ENCODE data around the gene ADAMTS20. TPM values are rescaled to one million over a fixed set of nuclear protein-coding genes. Genes with fewer than 3 reads are reported as not detected.

Gene ADAMTS20
- total RNA-seq, 1 experiment from 2014 or later = 0.17 TPM

DNA sequence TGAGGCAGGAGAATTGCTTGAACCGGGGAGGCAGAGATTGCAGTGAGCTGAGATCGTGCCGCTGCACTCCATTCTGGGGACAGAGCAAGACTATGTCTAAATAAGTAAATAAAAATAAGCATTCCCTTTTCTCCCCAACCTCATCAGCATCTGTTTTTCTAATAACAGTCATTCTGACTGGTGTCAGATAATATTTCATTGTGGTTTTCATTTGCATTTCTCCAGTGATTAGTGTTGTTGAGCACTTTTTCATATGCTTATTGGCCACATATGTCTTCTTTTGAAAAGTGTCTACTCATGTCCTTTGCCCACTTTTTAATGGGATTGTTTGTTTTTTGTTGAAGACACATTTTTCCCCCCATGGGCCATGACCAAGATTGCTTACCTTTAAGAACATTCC lies 243.2 kb downstream of the ADAMTS20 start:
- H3K27me3 ChIP-seq (replicated peaks; ENCODE audit: insufficient read depth, low read depth, low read length, poor library complexity) = no peaks in the 10 kb centered on the region
- no peak for DNase-seq (ENCODE audit: low spot score)
- no peaks in the 10 kb centered on the region for H3K4me1 ChIP-seq (ENCODE audit: insufficient read depth, low read length, poor library complexity, severe bottlenecking)
- intact Hi-C loops (cut with micrococcal nuclease; ENCODE audit: unreplicated experiment) = no loop called here
- H3K9me3 ChIP-seq (ENCODE audit: low read depth, low read length, poor library complexity, severe bottlenecking) = no peaks in the 10 kb centered on the region
- H3K27ac ChIP-seq (ENCODE audit: low read depth, low read length, poor library complexity, severe bottlenecking) = no peak overlapping the region
- H3K4me3 ChIP-seq (ENCODE audit: low read depth, low read length, poor library complexity, severe bottlenecking) = no peak overlapping the region
- CTCF ChIA-PET = no interaction called here
- POLR2A ChIA-PET (ENCODE audit: low non-redundant PET) = no interaction called here
- no peak for TF ChIP-seq EZH2 (IDR thresholded peaks at IDR 0.05; ENCODE audit: borderline replicate concordance, low read depth, low read length, poor library complexity, severe bottlenecking)
- TF ChIP-seq, protein P1, sequence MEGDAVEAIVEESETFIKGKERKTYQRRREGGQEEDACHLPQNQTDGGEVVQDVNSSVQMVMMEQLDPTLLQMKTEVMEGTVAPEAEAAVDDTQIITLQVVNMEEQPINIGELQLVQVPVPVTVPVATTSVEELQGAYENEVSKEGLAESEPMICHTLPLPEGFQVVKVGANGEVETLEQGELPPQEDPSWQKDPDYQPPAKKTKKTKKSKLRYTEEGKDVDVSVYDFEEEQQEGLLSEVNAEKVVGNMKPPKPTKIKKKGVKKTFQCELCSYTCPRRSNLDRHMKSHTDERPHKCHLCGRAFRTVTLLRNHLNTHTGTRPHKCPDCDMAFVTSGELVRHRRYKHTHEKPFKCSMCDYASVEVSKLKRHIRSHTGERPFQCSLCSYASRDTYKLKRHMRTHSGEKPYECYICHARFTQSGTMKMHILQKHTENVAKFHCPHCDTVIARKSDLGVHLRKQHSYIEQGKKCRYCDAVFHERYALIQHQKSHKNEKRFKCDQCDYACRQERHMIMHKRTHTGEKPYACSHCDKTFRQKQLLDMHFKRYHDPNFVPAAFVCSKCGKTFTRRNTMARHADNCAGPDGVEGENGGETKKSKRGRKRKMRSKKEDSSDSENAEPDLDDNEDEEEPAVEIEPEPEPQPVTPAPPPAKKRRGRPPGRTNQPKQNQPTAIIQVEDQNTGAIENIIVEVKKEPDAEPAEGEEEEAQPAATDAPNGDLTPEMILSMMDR (conservative IDR thresholded peaks at IDR 0.05; ENCODE audit: low read depth, low read length) = no peak
- no TSS peak for BruUV-seq (replicated peaks)
- no peaks in the 10 kb centered on the region for H3K36me3 ChIP-seq (ENCODE audit: insufficient read depth, low read length, poor library complexity, severe bottlenecking)

DNA sequence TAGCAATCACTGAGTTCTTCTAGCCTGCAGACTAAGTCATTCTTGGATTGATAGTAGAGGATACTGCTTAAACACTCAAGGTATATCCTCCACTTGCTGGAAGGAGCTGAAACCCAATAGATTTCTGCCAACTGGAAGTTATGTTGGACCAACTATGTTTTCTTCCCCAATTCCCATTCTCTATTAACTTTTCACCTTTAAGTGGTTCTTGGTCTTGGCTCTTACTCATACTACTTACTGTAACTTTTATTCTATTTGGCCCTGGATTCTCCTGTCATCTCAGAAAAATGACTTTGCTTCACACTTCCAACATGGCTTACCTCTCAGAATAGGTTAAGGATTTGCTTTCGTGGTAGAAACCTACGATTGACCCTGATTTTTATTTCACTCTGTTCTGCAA lies 244.9 kb downstream of the ADAMTS20 start:
- POLR2A ChIA-PET (ENCODE audit: low non-redundant PET) = no interaction called here
- Histone ChIP-seq H3K4me3 (ENCODE audit: low read depth, low read length, poor library complexity, severe bottlenecking) (no peak overlapping the region), H3K36me3 (ENCODE audit: insufficient read depth, low read length, poor library complexity, severe bottlenecking) (no peaks in the 10 kb centered on the region), H3K27me3 (replicated peaks; ENCODE audit: insufficient read depth, low read depth, low read length, poor library complexity) (no peaks in the 10 kb centered on the region), H3K9me3 (ENCODE audit: low read depth, low read length, poor library complexity, severe bottlenecking) (no peaks in the 10 kb centered on the region), H3K4me1 (ENCODE audit: insufficient read depth, low read length, poor library complexity, severe bottlenecking) (no peaks in the 10 kb centered on the region), H3K27ac (ENCODE audit: low read depth, low read length, poor library complexity, severe bottlenecking) (no peak overlapping the region)
- intact Hi-C loops (cut with micrococcal nuclease; ENCODE audit: unreplicated experiment) = no loop called here
- DNase-seq (ENCODE audit: low spot score) = no peak
- CTCF ChIA-PET = no interaction called here
- TF ChIP-seq EZH2 (IDR thresholded peaks at IDR 0.05; ENCODE audit: borderline replicate concordance, low read depth, low read length, poor library complexity, severe bottlenecking) = no peak
- TF ChIP-seq, protein P1 (conservative IDR thresholded peaks at IDR 0.05; ENCODE audit: low read depth, low read length) = no peak
- no TSS peak for BruUV-seq (replicated peaks)

DNA sequence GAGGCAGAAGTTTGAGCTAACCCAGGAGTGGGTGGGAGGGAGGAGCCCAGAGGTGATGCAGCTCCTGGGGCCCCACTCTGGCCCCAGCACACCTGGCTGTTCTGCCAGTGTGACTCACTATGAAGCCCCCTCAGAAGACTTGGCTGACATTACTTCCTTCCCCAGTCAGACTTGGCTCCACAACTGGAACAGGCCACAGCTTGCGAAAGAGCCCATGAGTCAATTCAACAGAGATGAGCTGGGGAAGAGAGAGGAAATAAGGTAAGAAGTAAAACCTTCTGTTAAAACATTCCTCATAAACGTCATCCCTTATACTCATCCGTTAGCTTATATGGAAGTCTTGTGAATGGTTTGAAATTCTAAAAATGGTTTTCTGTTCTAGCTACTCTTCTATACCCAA lies 245.9 kb downstream of the ADAMTS20 start:
- no peaks in the 10 kb centered on the region for H3K36me3 ChIP-seq (ENCODE audit: insufficient read depth, low read length, poor library complexity, severe bottlenecking)
- no TSS peak for BruUV-seq (replicated peaks)
- no peak for TF ChIP-seq EZH2 (IDR thresholded peaks at IDR 0.05; ENCODE audit: borderline replicate concordance, low read depth, low read length, poor library complexity, severe bottlenecking)
- TF ChIP-seq, protein P1 (conservative IDR thresholded peaks at IDR 0.05; ENCODE audit: low read depth, low read length) = no peak
- no peaks in the 10 kb centered on the region for H3K4me1 ChIP-seq (ENCODE audit: insufficient read depth, low read length, poor library complexity, severe bottlenecking)
- no peak overlapping the region for H3K27ac ChIP-seq (ENCODE audit: low read depth, low read length, poor library complexity, severe bottlenecking)
- intact Hi-C loops (cut with micrococcal nuclease; ENCODE audit: unreplicated experiment) = no loop called here
- ChIA-PET CTCF (no interaction called here), POLR2A (ENCODE audit: low non-redundant PET) (no interaction called here)
- H3K9me3 ChIP-seq (ENCODE audit: low read depth, low read length, poor library complexity, severe bottlenecking) = no peaks in the 10 kb centered on the region
- DNase-seq (ENCODE audit: low spot score) = no peak
- H3K27me3 ChIP-seq (replicated peaks; ENCODE audit: insufficient read depth, low read depth, low read length, poor library complexity) = no peaks in the 10 kb centered on the region
- no peak overlapping the region for H3K4me3 ChIP-seq (ENCODE audit: low read depth, low read length, poor library complexity, severe bottlenecking)

Data from A673 (cell line).